ENCODE data around the gene PEF1.

Gene PEF1

GRCh38 chr1:31621498-31621820 lies 23.2 kb downstream of the PEF1 start:
- no peak for TF ChIP-seq ARNTL (CRISPR knock-in tag; IDR thresholded peaks at IDR 0.05; ENCODE audit: borderline replicate concordance, low read depth)
- TF ChIP-seq ZNF565 (CRISPR knock-in tag; conservative IDR thresholded peaks at IDR 0.05; ENCODE audit: low read depth) = no peak
- TF ChIP-seq ESRRG (CRISPR knock-in tag; IDR thresholded peaks at IDR 0.05) = no peak
- no peak for TF ChIP-seq ZC3H10 (CRISPR knock-in tag; IDR thresholded peaks at IDR 0.05)
- no peak for ATAC-seq

GRCh38 chr1:31620631-31621497 lies 23.8 kb downstream of the PEF1 start:
- ATAC-seq = no peak
- TF ChIP-seq ZFP30 (CRISPR knock-in tag; IDR thresholded peaks at IDR 0.05) = no peak
- no peak for TF ChIP-seq TOX (CRISPR knock-in tag; IDR thresholded peaks at IDR 0.05; ENCODE audit: borderline replicate concordance)

- TF ChIP-seq ISL1 (CRISPR knock-in tag; IDR thresholded peaks at IDR 0.05) (no peak), PATZ1 (CRISPR knock-in tag; IDR thresholded peaks at IDR 0.05; ENCODE audit: borderline replicate concordance) (no peak), CSRNP3 (CRISPR knock-in tag; IDR thresholded peaks at IDR 0.05) (no peak), SNAI2 (CRISPR knock-in tag; IDR thresholded peaks at IDR 0.05) (no peak), PPARA (CRISPR knock-in tag; IDR thresholded peaks at IDR 0.05; ENCODE audit: borderline replicate concordance) (no peak), TOX (CRISPR knock-in tag; IDR thresholded peaks at IDR 0.05; ENCODE audit: borderline replicate concordance) (no peak), TSHZ2 (CRISPR knock-in tag; IDR thresholded peaks at IDR 0.05) (no peak), ZC3H10 (CRISPR knock-in tag; IDR thresholded peaks at IDR 0.05) (no peak), RARB (CRISPR knock-in tag; IDR thresholded peaks at IDR 0.05) (no peak), CREB5 (CRISPR knock-in tag; IDR thresholded peaks at IDR 0.05; ENCODE audit: low read depth) (no peak), ARNTL (CRISPR knock-in tag; IDR thresholded peaks at IDR 0.05; ENCODE audit: borderline replicate concordance, low read depth) (no peak), BACH2 (CRISPR knock-in tag; IDR thresholded peaks at IDR 0.05; ENCODE audit: borderline replicate concordance) (no peak), TCF4 (CRISPR knock-in tag; IDR thresholded peaks at IDR 0.05; ENCODE audit: borderline replicate concordance) (no peak), CSDC2 (CRISPR knock-in tag; IDR thresholded peaks at IDR 0.05) (no peak), POU6F1 (CRISPR knock-in tag; IDR thresholded peaks at IDR 0.05; ENCODE audit: borderline replicate concordance, low read depth) (no peak), ZNF70 (CRISPR knock-in tag; IDR thresholded peaks at IDR 0.05) (no peak)
- no peak for ATAC-seq
Measured at GRCh38 chr1:31618916-31619846, 25.5 kb downstream of the PEF1 start.

All from SK-N-SH treated with all-trans-retinoic acid at 6 μM for 48 hours (cell line).